GM18505 (cell line): ENCODE results near the gene TSSK3.
"Not testable (repeated sequence)": the region's sequence is repeated elsewhere in the genome, so short reads cannot be mapped to it uniquely, and the experiment has no call there.

Source experiments
- ATAC-seq: cut with Tn5 transposase; IDR thresholded peaks from one replicate; pipeline ENCODE4 v1.9.1; 2021; ENCODE audit not compliant: unreplicated experiment
- POLR2A ChIP-seq: IDR thresholded peaks from 4 replicates; pipeline ENCODE4 v1.6.1; 2011; ENCODE audit warnings: borderline replicate concordance; ENCODE audit not compliant: insufficient read depth, insufficient read length; ENCODE audit errors: extremely low read depth

Gene TSSK3

DNA sequence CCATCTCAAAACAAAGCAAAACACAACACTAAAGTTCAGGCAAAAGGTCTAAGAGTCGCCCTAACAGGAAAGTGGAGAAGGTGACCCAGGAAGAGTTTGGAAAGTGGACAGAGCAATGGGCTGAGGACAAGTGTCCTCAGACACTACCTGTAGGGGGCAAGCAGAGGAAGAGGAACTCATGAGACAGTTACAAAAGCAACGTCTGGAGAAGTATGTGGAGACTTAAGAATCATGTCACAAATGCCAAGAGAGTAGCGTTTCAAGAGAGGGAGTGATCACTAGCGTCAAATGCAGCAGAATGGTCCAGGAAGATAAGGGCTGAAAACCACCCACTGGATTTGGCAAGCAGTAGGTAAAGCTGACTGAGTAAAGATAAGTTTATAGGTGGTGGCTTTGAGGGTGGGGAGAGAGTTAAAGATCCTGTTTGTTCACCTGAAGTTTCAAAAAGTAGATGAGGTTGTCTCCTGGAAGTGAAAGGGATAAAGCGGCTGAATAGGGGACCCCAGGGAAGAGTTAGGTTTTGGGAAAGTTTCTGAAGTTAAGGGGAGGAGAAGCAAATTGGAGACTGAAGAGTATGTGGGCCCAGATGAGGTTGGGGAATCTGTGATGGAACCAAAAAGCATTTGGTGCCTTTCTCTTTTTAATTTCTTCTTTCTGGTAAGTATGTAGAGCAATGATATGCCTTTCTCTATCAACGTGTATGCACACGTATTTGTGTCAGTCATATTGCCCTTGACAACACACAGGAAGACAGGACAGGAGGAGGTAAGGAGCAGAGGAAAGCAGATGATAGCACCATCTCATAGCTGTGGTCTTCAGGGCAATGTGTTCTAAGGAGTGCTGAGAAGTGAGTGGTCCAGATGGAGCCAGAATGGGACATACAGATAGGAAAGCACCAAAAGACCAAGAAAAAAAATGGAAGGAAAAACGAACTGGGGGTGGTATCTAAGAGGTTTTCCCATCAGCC lies 28.8 kb downstream of the TSSK3 start:
- no peak for TF ChIP-seq POLR2A
- ATAC-seq = no peak

GRCh38 chr1:32392325-32392724 lies 30.0 kb downstream of the TSSK3 start:
- no peak for TF ChIP-seq POLR2A
- ATAC-seq = no peak

- no peak for ATAC-seq
- TF ChIP-seq POLR2A = no peak
Observed at GRCh38 chr1:32393136-32393535, 30.8 kb downstream of the TSSK3 start.

DNA sequence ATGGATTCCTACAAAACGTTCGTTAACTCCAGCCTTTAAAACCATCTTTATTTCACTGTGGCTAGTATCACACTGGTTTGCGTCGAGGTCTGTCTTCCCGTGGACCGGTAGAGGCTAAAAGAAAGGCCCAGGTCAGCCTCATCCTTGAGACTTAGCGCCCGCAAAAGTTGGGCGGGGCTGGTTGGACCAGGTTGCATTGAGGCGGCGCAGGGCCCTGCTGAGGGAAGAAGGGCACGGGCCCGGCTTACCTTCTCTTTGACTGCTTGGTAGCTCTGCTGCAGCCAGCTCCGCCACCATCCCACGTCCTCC lies 31.4 kb downstream of the TSSK3 start:
- ATAC-seq = peak; percentile 6
- no peak for TF ChIP-seq POLR2A

GRCh38 chr1:32394141-32394889 lies 32.0 kb downstream of the TSSK3 start, which contains the start of gene BSDC1:
TSS of gene BSDC1 (minus strand) at chr1:32394441. CDS start at chr1:32394414, 27 bp downstream.
- peak; percentile 81 for TF ChIP-seq POLR2A
- ATAC-seq = peak; percentile 91

DNA sequence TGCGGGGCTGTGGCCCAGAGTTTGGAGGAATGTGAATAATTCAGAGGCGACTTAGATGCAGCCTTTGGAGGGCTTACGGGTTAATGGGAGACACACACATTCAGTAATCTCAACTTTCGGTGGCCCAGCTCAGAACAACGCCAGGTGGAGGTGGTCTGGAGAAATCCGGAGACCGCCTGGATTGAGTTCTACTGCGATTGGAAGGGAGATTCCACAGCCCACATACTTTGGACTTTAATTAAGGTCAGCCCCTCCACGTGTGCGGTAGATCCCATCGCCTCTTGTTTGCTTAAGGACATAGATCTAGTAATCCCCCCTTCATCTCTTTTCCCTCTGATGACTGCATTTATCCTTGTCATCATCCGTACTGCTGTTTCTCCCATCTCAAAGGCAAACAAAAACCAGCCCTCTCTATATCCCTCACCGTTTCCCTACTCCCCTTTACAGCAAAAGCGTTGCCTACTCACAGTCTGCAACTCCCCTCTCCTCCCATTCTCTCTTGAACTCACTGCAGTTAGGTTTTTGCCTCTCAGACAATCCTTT lies 32.6 kb downstream of the TSSK3 start:
- no peak for ATAC-seq
- no peak for TF ChIP-seq POLR2A

DNA sequence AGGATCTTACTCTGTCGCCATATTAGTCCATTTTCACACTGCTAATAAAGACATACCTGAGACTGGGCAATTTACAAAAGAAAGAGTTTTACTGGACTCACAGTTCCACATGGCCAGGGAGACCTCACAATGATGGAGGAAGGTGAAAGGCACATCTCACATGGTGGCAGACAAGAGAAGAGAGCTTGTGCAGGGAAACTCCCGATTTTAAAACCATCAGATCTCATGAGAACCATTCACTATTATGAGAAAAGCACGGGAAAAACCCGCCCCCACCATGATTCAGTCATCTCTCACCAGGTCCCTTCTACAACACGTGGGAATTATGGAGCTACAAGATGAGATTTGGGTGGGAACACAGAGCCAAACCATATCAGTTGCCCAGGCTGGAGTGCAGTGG lies 34.2 kb downstream of the TSSK3 start:
- not testable (repeated sequence) for ATAC-seq

DNA sequence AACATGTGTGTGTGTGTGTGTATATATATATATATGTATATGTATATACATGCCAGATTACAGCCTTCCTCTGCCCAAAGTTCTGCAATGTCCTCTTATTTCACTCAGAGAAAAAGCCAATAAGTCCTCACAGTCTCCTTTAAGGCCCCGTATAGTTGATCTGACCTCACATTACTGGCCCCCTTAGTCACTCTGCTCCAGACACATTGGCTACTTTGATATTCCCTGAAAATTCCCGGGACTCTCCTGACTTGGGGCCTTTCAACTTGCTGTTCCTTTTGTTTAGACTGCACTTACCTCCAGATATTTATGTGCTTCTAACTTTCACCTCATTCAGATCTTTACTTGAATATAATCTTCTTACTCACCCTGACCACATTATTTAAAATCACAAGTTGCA lies 36.1 kb downstream of the TSSK3 start:
- no peak for ATAC-seq
- TF ChIP-seq POLR2A = no peak

GRCh38 chr1:32399843-32400242 lies 37.5 kb downstream of the TSSK3 start:
- no peak for ATAC-seq
- no peak for TF ChIP-seq POLR2A

GRCh38 chr1:32400876-32401631 lies 38.7 kb downstream of the TSSK3 start:
- TF ChIP-seq POLR2A = no peak
- ATAC-seq = no peak

GRCh38 chr1:32404946-32405345 lies 42.6 kb downstream of the TSSK3 start:
- no peak for ATAC-seq
- TF ChIP-seq POLR2A = no peak

DNA sequence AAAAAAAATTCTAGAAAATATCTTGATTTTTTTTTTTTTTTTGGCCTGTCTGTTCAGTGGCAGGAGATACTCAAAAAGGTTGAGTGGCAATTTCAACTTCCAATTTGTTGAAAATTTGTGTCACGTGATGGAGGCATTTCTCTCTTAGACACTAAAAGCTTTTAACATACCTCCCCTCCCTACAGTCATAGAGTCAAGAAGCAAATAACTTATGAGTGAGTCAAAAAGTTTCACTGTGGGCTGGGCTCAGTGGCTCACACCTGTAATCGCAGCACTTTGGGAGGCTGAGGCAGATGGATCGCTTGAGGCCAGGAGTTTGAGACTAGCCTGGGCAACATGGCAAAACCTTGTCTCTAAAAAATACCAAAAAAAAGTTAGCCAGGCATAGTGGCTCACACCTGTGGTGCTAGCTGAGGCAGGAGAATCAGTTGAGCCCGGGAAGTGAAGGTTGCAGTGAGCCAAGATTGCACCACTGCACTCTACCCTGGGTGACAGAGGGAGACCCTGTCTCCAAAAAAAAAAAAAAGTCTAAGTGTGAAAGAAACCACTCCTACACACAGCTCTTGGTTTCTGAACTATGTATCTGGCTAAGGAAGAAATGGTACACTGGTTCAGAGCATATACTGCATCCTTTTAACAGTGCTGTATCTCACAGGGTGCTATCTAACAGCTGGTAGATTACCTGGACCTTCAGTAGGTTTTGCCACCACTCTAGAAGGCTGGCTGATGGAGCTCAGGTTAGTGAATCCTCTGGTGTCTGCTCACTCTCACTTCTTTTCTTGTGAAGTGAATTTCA lies 43.5 kb downstream of the TSSK3 start:
- no peak for TF ChIP-seq POLR2A
- no peak for ATAC-seq
